ENCODE results near the gene FERMT1. TPM values are rescaled to one million over a fixed set of nuclear protein-coding genes. Genes with fewer than 3 reads are reported as not detected.

Gene FERMT1
- total RNA-seq, 4 donors from 2014 or later, result 0.16 to 0.51 (median 0.22) TPM; not detected in 1

DNA sequence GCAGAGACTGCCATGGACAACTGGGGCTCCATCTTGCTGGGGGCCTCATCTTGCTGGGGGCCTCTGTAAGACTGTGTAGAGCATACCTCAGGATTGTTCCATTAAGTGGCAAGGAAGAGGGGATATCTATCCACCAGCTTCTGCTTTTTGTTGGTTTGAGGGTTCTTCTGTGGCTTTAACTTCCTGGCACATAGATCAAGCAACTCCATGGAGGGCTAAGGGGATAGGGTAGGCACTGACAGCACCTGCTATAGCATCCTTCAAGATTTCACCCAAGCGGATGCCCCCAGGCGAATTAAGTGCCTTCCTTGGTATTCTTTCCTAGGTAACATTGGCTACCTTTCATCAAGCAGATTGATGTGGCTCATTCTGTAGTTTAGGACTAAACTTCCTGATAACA, 65.1 kb downstream of the FERMT1 start:
- TF ChIP-seq, protein P1, sequence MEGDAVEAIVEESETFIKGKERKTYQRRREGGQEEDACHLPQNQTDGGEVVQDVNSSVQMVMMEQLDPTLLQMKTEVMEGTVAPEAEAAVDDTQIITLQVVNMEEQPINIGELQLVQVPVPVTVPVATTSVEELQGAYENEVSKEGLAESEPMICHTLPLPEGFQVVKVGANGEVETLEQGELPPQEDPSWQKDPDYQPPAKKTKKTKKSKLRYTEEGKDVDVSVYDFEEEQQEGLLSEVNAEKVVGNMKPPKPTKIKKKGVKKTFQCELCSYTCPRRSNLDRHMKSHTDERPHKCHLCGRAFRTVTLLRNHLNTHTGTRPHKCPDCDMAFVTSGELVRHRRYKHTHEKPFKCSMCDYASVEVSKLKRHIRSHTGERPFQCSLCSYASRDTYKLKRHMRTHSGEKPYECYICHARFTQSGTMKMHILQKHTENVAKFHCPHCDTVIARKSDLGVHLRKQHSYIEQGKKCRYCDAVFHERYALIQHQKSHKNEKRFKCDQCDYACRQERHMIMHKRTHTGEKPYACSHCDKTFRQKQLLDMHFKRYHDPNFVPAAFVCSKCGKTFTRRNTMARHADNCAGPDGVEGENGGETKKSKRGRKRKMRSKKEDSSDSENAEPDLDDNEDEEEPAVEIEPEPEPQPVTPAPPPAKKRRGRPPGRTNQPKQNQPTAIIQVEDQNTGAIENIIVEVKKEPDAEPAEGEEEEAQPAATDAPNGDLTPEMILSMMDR (IDR thresholded peaks at IDR 0.05; ENCODE audit: low read depth), result no peak

DNA sequence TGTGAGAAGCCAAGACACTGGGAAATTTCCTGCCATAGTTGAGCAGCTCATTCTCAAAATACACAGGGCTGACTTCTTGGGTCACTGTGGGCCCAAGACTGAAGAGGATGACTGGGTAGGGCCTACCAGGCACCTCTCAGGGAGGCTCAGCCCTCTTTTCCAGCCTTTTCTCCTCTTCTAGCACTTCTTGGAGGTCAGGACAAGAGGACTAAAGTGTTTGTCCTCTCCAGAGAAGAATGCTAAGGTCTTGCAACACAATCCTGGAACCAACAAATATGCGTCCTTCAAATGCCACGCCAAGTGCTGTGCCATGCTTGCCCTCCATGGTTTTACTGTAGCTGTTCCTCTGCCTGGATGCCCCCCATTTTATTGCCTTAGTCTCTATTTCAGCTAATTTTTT, 65.7 kb downstream of the FERMT1 start:
- TF ChIP-seq, protein P1 (IDR thresholded peaks at IDR 0.05; ENCODE audit: low read depth), result no peak

DNA sequence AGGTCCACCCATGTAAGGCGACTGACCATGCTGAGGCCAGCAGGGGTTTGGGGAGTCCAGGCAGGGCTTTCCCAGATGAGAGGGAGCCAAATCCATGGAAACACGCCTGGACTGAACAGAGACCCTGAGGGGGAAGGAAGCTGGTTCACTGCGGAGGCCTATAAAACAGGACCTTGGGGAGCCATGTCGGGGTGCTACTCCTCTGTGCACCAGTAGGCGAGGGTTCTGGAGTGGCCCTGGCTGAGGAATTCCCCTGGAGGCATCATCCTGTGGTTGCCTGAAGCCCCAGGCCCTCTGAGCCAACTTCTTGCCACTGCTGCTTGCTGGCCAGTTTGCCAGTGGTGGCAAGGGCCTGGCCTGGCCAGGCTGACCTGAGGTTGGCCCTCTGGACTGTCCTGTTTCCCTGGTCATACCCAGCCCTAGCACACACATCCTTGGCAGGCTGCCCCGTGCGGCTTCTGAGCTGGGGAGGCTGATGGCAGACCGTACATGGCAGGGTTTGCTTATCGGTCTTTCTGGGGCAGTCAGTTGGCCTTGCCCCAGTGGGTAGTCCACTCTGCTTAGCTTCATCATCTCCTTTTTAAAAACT, 66.8 kb downstream of the FERMT1 start:
- TF ChIP-seq, protein P1 (IDR thresholded peaks at IDR 0.05; ENCODE audit: low read depth), result no peak

DNA sequence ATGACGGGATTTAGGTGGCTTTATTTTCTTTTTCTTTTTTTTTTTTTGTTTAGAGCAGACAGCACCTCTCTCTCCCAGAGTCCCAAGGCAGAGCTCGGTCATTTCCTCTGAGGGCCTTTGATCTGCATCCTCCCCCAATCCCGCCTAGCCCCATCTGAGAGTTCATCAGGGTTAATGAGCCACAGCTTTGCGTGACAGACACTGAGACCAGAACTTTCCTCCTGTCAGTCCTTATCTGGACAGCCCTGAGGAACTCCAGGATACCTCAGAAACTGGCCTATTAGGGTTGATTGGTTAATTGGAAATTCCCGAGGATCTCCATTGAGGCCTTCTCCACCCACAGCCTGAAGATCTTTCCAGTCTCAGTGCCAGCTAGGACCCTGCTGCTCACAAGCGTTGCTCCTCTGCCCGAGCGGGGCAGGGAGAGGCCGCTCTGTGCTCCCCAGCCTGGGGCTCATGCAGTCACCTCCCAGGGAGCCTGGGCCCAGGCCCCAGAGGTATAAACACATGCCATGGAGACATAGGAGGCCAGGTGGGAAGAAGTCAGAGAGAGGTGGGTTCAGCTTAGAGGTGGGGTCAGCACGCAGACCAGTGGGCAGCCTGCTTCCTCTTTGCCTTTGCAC, 67.6 kb downstream of the FERMT1 start:
- TF ChIP-seq, protein P1 (IDR thresholded peaks at IDR 0.05; ENCODE audit: low read depth), result no peak

DNA sequence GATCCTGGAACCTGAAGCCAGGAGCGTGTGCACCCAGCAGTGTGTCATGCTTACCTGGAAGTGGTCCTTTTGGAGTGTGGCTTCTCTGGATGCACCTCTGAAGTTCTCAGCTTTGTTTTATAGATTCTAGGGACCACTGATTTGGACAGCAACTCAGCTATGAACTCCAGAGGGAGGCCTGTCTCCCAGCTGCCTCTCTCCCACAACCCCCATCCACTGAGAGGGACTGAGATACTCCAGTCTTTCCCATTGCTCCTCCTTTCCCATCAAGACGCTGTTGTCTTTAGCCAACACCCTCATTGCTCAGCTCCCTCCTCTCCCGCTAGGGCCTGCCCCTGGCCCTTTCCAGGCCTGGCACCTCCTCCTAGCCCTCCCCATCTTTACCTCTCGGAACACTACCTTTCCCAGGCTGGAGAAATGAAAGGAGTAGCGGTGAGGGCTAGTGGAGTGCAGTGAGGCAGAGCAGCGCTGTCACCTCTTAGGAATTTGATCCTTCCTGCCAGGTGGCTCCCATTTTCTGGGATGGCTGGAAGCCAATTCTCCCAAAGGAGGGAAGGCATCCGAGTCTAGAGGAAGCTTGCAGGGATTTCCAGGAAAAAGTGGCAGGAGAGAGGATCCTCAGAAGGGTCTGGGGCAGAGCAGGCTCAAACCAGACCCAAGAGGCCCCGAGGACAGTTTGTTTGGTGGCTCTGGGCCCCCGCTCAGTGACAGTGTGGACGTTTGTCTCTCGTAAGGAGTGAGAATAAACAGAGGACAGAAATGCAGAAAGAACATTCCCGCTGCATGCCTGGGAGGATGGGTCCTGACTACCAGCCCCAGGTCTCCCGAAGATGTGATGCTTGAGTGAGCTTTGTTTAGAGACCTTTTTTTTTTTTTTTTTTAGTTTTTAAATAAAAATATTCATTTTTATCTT, 68.8 kb downstream of the FERMT1 start, which contains the start of gene LRRN4:
Gene LRRN4 (minus strand): TSS at position 285 of the 913 bp plus-strand sequence. CDS start 1,261 bp downstream, outside the sequence.
- TF ChIP-seq, protein P1 (IDR thresholded peaks at IDR 0.05; ENCODE audit: low read depth), result no peak

DNA sequence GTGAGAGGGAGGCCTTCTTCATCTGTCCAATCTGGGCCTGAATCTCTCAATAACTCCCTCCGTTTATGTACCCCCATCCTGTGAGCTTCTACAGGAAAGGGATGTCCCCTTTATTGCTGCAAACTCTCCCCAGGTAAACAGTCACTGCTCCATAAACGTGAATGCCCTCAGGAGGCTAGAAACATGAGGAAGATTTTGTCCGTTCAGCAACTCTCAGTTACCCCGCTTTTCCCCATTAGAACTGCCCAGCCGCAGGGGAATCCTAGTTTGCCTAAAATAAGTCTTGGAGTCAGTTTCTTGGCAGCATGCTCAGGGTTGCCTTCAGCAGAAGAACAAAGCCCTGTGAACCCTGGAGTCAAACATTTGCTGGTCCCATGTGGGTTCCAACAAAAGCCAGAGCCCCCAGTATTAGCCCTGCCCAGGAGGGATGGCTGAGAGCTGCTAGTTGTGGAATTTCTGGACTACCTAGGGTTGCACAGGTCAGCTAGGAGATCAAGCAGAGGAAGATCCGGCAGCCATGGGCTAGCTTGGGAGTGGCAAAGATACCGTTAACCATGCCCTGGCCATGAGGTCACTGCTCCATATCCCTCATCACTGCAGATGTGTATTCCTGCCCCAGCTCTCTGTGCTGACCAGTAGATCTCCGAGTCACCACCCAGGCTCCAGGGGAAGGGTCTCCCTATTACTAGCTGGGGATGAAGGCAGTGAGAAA, 69.6 kb downstream of the FERMT1 start:
- TF ChIP-seq, protein P1 (IDR thresholded peaks at IDR 0.05; ENCODE audit: low read depth), result no peak

Data from subcutaneous adipose tissue (tissue), 4 donors.